ENCODE data around the gene TRIM68.

GRCh38 chr11:4642043-4642442 lies 34.0 kb upstream of the TRIM68 start:
- TF ChIP-seq CTCF (optimal IDR thresholded peaks at IDR 0.05 in 1 of 3, IDR thresholded peaks at IDR 0.05 in 1 of 3, conservative IDR thresholded peaks at IDR 0.05 in 1 of 3; ENCODE audit: extremely low read depth in 1 of 3, insufficient read depth in 2 of 3, low read length in 3 of 3): no peak
- no peak for TF ChIP-seq EZH2 (IDR thresholded peaks at IDR 0.05; ENCODE audit: low read length)
